Mesodermal cell (in vitro differentiated cells): Measurements from ENCODE around the gene TTC12.

Experiments
- H3K27ac ChIP-seq: 2 replicates; pipeline ENCODE4 v1.7.0; 2013; ENCODE audit warnings: mild to moderate bottlenecking, low read depth, low read length, moderate library complexity; ENCODE audit not compliant: severe bottlenecking
- H3K36me3 ChIP-seq: 2 replicates; pipeline ENCODE4 v1.7.1; 2013; ENCODE audit warnings: mild to moderate bottlenecking, low read length, moderate library complexity; ENCODE audit not compliant: control insufficient read depth, insufficient read depth
- H3K4me1 ChIP-seq: one replicate; pipeline ENCODE4 v1.7.1; 2013; ENCODE audit warnings: mild to moderate bottlenecking, low read length; ENCODE audit not compliant: insufficient read depth, control insufficient read depth, poor library complexity, severe bottlenecking
- H3K4me3 ChIP-seq: 2 replicates; pipeline ENCODE4 v1.7.0; 2013; ENCODE audit warnings: low read length, control low read depth, mild to moderate bottlenecking; ENCODE audit not compliant: insufficient read depth, poor library complexity, severe bottlenecking; ENCODE audit errors: extremely low read depth
- H3K9me3 ChIP-seq: 2 replicates; pipeline ENCODE4 v1.7.1; 2013; ENCODE audit warnings: mild to moderate bottlenecking, low read length, moderate library complexity; ENCODE audit not compliant: control insufficient read depth
- WGBS, 2 experiments: methylation state at CpG; one replicate each; pipeline ENCODE4 v1.1.5; 2013; ENCODE audit warnings: missing lambda C conversion rate in 2 of 2; ENCODE audit not compliant: insufficient coverage in 2 of 2; 5-methylcytosine and 5-hydroxymethylcytosine counted together

TTC12 gene

GRCh38 chr11:113392236-113392921, 78.0 kb downstream of the TTC12 start:
- H3K27ac ChIP-seq = no peak overlapping the region
- H3K9me3 ChIP-seq = no peaks in the 10 kb centered on the region
- H3K4me1 ChIP-seq = no peaks in the 10 kb centered on the region
- no peak overlapping the region for H3K4me3 ChIP-seq
- WGBS, 2 experiments = 90 to 96% methylated on average over 3 of the region's 3 CpGs
- no peaks in the 10 kb centered on the region for H3K36me3 ChIP-seq

GRCh38 chr11:113393501-113393985, 79.2 kb downstream of the TTC12 start:
- Histone ChIP-seq H3K4me1 (no peaks in the 10 kb centered on the region), H3K4me3 (no peak overlapping the region), H3K27ac (no peak overlapping the region), H3K9me3 (no peaks in the 10 kb centered on the region), H3K36me3 (no peaks in the 10 kb centered on the region)
- 87 to 93% methylated on average over 7 to 8 of the region's 8 CpGs for WGBS, 2 experiments

- Histone ChIP-seq H3K4me3 (no peak overlapping the region), H3K9me3 (no peaks in the 10 kb centered on the region), H3K4me1 (no peaks in the 10 kb centered on the region), H3K27ac (no peak overlapping the region), H3K36me3 (no peaks in the 10 kb centered on the region)
- 83 to 95% methylated on average over 8 to 11 of the region's 11 CpGs for WGBS, 2 experiments
Observed at GRCh38 chr11:113394919-113395318, 80.5 kb downstream of the TTC12 start.

GRCh38 chr11:113395782-113396336, 81.5 kb downstream of the TTC12 start:
- 94 to 97% methylated on average over 7 of the region's 9 CpGs for WGBS, 2 experiments
- H3K4me3 ChIP-seq = no peak overlapping the region
- no peak overlapping the region for H3K27ac ChIP-seq
- H3K36me3 ChIP-seq = no peaks in the 10 kb centered on the region
- H3K9me3 ChIP-seq = no peaks in the 10 kb centered on the region
- no peaks in the 10 kb centered on the region for H3K4me1 ChIP-seq

GRCh38 chr11:113396690-113397089, 82.3 kb downstream of the TTC12 start:
- WGBS, 2 experiments = 57 to 83% methylated on average over 1 of the region's 1 CpG
- H3K27ac ChIP-seq = no peak overlapping the region
- H3K9me3 ChIP-seq = no peaks in the 10 kb centered on the region
- no peak overlapping the region for H3K4me3 ChIP-seq
- H3K4me1 ChIP-seq = no peaks in the 10 kb centered on the region
- H3K36me3 ChIP-seq = no peaks in the 10 kb centered on the region

- 81 to 89% methylated on average over 7 of the region's 7 CpGs for WGBS, 2 experiments
Observed at GRCh38 chr11:113397212-113397611, 82.8 kb downstream of the TTC12 start.

GRCh38 chr11:113397821-113398220, 83.4 kb downstream of the TTC12 start:
- 88 to 95% methylated on average over 4 of the region's 4 CpGs for WGBS, 2 experiments
- Histone ChIP-seq H3K4me1 (no peaks in the 10 kb centered on the region), H3K9me3 (no peaks in the 10 kb centered on the region), H3K36me3 (no peaks in the 10 kb centered on the region), H3K27ac (no peak overlapping the region), H3K4me3 (no peak overlapping the region)

More at GRCh38 chr11:113397212-113397611, 82.8 kb downstream of the TTC12 start:
- no peak overlapping the region for H3K4me3 ChIP-seq
- H3K4me1 ChIP-seq = no peaks in the 10 kb centered on the region
- H3K9me3 ChIP-seq = no peaks in the 10 kb centered on the region
- H3K36me3 ChIP-seq = no peaks in the 10 kb centered on the region
- H3K27ac ChIP-seq = no peak overlapping the region

- Histone ChIP-seq H3K4me3 (no peak overlapping the region), H3K4me1 (no peaks in the 10 kb centered on the region)
- WGBS, 2 experiments = 80 to 94% methylated on average over 19 to 20 of the region's 24 CpGs
Observed at GRCh38 chr11:113398669-113399430, 84.5 kb downstream of the TTC12 start.

GRCh38 chr11:113400631-113401230, 86.3 kb downstream of the TTC12 start:
- no peaks in the 10 kb centered on the region for H3K4me1 ChIP-seq
- WGBS, 2 experiments = 61 to 100% methylated on average over 2 to 3 of the region's 5 CpGs
- no peak overlapping the region for H3K27ac ChIP-seq
- H3K36me3 ChIP-seq = no peaks in the 10 kb centered on the region
- no peaks in the 10 kb centered on the region for H3K9me3 ChIP-seq
- no peak overlapping the region for H3K4me3 ChIP-seq

More at GRCh38 chr11:113398669-113399430, 84.5 kb downstream of the TTC12 start:
- H3K36me3 ChIP-seq = no peaks in the 10 kb centered on the region
- H3K27ac ChIP-seq = no peak overlapping the region
- no peaks in the 10 kb centered on the region for H3K9me3 ChIP-seq

- Histone ChIP-seq H3K27ac (no peak overlapping the region), H3K9me3 (no peaks in the 10 kb centered on the region), H3K4me1 (no peaks in the 10 kb centered on the region), H3K4me3 (no peak overlapping the region), H3K36me3 (no peaks in the 10 kb centered on the region)
- WGBS, 2 experiments = 45 to 72% methylated on average over 2 of the region's 2 CpGs
Observed at GRCh38 chr11:113401718-113402117, 87.3 kb downstream of the TTC12 start.
